Astrocyte of the spinal cord (primary cell): Measurements from ENCODE around the gene SLC12A4.
"Not testable (repeated sequence)": the region's sequence is repeated elsewhere in the genome, so short reads cannot be mapped to it uniquely, and the experiment has no call there.

Experiments
- DNase-seq: peaks from one replicate; pipeline ENCODE4 v3.0.0; 2011; ENCODE audit warnings: low read depth, low spot score
- H3K4me3 ChIP-seq: 2 replicates; pipeline ENCODE4 v1.5.1; 2011; ENCODE audit warnings: low read depth, mild to moderate bottlenecking, low read length, moderate library complexity
- CTCF ChIP-seq: IDR thresholded peaks from 2 replicates; pipeline ENCODE4 v1.5.1; 2012; ENCODE audit warnings: low read depth, mild to moderate bottlenecking, low read length, inconsistent platforms
- in situ Hi-C: cut with HindIII; loops from 2 replicates; pipeline ENCODE4 v1.10.0; 2017; ENCODE audit warnings: low sequenced_read_pairs

The SLC12A4 gene

GRCh38 chr16:68003031-68003430 lies 34.6 kb upstream of the SLC12A4 start:
- no peak overlapping the region for H3K4me3 ChIP-seq
- TF ChIP-seq CTCF = no peak
- in situ Hi-C loops = no loop called here
- DNase-seq = no peak

- in situ Hi-C loops = no loop called here
- no peak for TF ChIP-seq CTCF
- no peak for DNase-seq
- no peak overlapping the region for H3K4me3 ChIP-seq
Measured at GRCh38 chr16:68000450-68000849, 32.0 kb upstream of the SLC12A4 start.

- no peak overlapping the region for H3K4me3 ChIP-seq
- no peak for DNase-seq
- in situ Hi-C loops = no loop called here
- no peak for TF ChIP-seq CTCF
Measured at GRCh38 chr16:67999985-68000384, 31.5 kb upstream of the SLC12A4 start.

GRCh38 chr16:67998779-67999688 lies 30.6 kb upstream of the SLC12A4 start, which contains the start of gene DPEP2:
Gene DPEP2 (minus strand): TSS chr16:67999484. CDS start chr16:67993212, 6,272 bp downstream.
- DNase-seq, in situ Hi-C loops, H3K4me3 ChIP-seq: not testable (repeated sequence)

GRCh38 chr16:67998231-67998778 lies 29.9 kb upstream of the SLC12A4 start:
- DNase-seq, H3K4me3 ChIP-seq, in situ Hi-C loops: not testable (repeated sequence)

GRCh38 chr16:67996666-67997065 lies 28.2 kb upstream of the SLC12A4 start:
- no peak overlapping the region for H3K4me3 ChIP-seq
- no peak for TF ChIP-seq CTCF
- no peak for DNase-seq
- in situ Hi-C loops = no loop called here

- no peak for TF ChIP-seq CTCF
- no peak overlapping the region for H3K4me3 ChIP-seq
- no peak for DNase-seq
- in situ Hi-C loops = no loop called here
Measured at GRCh38 chr16:67995423-67995822, 27.0 kb upstream of the SLC12A4 start.

GRCh38 chr16:67994040-67994408 lies 25.6 kb upstream of the SLC12A4 start:
- H3K4me3 ChIP-seq, DNase-seq, in situ Hi-C loops: not testable (repeated sequence)
